GM19328 (cell line): ENCODE data around the gene SRSF6.
A peak's percentile ranks its signal among the peaks of the same experiment; 100 is the strongest.
"Not testable (repeated sequence)": the region's sequence is repeated elsewhere in the genome, so short reads cannot be mapped to it uniquely, and the experiment has no call there.

ENCODE experiments used
- ATAC-seq: cut with Tn5 transposase; IDR thresholded peaks from one replicate; pipeline ENCODE4 v1.9.1; 2021; ENCODE audit warnings: mild to moderate bottlenecking, moderate library complexity; ENCODE audit not compliant: unreplicated experiment

The SRSF6 gene

DNA sequence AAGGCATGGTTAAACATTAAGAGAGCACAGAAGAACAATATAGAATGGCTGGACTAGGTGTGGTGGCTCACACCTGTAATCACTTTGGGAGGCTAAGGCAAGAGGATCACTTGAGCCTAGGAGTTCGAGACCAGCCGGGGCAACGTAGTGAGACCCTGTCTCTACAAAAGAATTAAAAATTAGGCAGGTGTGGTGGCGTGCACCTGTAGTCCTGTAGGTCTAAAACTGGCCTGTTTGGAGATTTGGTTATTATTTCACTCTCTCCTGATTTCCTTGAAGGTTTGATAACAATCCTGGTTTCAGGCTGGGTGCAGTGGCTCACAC lies 15.6 kb downstream of the SRSF6 start:
- no peak for ATAC-seq

DNA sequence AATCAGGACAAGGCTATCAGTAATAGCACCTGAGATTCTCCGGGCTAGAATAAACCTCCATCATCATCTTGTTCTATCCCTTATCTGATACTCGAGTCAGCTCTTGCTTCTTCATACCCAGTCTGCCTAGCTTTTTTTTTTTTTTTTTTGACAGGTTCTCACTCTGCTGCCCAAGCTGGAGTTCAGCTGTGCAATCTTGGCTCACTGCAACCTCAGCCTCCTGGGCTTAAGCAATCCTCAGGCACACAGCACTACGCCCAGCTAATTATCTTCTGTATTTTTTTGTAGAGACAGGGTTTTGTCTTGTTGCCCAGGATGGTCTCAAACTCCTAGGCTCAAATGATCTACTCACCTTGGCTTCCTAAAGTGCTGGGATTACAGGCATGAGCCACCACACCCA lies 19.5 kb downstream of the SRSF6 start:
- no peak for ATAC-seq

- no peak for ATAC-seq
These were observed 19.9 kb downstream of the SRSF6 start for GRCh38 chr20:43477619-43478018.

GRCh38 chr20:43490038-43490437 lies 32.3 kb downstream of the SRSF6 start:
- ATAC-seq: no peak

GRCh38 chr20:43492101-43492500 lies 34.4 kb downstream of the SRSF6 start:
- peak; percentile 72 for ATAC-seq

DNA sequence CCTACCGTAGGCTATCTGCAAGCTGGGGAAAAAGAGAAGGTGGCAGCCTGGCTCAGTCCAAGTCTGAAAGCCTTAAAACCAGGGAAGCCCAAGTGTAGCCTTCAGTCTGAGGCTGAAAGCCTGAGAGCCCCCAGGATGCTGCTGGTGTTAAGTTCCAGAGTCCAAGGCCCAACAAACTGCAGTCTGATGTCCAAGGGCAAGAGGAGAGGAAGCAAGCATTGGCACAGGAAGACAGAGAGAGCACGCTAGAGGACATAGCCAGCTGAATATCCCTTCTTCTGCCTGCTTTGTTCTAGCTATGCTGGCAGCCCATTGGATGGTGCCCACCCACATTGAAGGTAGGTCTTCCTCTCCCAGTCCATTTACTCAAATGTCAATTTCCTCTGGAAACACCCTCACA lies 37.7 kb downstream of the SRSF6 start:
- ATAC-seq: no peak

DNA sequence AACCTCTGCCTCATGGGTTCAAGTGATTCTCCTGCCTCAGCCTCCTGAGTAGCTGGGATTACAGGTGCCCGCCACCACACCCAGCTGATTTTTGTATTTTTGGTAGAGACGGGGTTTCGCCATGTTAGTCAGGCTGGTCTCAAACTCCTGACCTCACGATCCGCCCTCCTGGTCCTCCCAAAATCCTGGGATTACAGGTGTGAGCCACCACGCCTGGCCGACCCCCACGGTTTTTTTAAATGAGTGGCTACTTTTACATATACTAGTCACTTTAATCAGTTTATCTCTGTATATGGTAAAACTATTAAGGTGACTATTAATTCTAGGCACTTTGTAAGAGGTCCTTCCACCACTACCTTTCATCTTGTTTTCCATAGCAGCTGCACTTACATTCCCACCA lies 44.3 kb downstream of the SRSF6 start:
- ATAC-seq: not testable (repeated sequence)

- ATAC-seq: no peak
These were observed 48.5 kb downstream of the SRSF6 start for GRCh38 chr20:43506238-43506637.

- no peak for ATAC-seq
These were observed 49.7 kb downstream of the SRSF6 start, which contains the start of gene L3MBTL1 for GRCh38 chr20:43507150-43508080. Gene L3MBTL1, plus strand, starts transcription at chr20:43507697. Its CDS starts 5,807 bp downstream, at chr20:43513504.

DNA sequence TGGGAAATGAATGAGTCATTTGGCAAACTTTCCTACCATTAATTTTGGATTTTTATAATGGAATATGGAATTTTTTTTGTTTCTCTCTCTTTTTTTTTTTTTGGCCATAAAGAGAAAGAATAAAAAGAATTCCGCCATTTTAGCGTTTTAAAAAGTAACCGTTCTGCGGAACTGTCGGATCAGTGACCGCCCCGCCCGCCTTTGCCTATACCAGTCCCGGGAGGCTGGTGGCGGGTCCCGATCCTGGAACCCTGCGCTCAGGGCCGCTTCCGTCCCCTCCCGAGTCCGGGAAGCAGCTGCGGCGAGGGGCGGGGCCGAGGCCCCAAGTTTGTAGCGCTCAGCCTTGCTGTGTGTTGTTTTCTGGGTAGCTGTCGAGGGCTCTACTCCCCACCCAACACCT lies 50.4 kb downstream of the SRSF6 start:
- no peak for ATAC-seq

DNA sequence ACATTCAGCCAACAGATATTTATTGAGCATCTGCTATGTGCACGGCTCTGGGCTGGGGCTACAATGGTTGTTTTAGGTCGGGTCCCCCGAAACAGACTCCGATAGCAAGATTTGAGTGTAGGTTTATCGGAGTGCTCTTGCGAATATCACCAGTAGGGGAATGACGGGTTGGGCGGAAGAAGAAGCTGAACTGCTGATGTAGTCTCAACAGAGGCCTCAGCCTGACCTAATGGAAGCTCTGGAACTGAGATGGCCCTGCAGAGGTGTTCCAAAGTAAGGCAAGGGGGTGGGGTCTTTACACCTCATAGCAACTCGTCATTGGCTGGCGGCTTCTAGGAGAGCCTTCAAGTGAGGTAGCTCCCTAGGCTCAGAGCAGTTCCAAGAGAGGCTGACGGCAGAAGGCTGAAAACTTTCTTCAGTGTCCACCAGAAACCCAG lies 50.9 kb downstream of the SRSF6 start:
- no peak for ATAC-seq

DNA sequence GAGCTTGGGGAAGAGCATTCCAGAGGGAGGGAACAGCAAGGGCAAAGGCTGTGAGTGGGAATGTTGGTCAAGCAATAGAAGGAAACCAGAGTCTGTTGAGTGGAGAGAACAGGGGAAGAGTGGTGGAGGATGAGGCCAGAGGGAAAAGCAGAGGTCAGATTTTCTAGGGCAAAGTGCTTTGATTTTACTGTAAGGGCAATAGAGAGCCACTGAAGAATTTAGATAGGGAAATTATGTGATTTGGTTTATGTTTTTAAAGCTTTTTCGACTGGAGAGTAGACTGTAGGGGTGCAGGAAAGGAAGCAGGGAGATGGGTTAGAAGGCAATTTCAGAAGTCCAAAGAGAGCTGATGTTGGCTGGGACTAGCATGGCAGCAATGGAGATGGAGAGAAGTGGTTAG lies 54.2 kb downstream of the SRSF6 start:
- no peak for ATAC-seq

DNA sequence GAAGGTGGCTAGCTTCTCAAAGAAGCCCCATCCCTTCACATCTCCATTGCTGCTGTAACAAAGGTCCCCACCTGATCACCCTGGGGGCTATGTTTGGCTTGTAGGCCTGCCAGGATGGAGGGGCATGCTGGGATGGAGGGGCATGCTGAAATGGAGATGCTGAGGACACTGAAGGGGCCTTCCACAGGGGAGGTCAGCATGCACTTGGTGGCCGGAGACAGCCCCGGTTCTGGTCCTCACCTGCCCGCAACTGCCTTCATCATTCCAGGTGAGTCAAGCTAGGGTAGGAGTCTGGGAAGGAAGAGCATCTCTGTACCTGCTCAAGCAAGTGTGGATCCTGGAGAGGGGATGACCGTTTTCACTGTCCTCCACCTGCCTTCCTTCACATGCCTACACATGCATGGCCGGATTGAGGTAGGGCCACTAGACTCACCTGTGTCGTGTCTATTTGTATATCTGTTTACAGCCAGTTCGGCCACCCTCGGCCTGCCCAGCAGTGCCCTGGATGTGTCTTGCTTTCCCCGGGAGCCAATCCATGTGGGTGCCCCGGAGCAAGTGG lies 55.8 kb downstream of the SRSF6 start:
- no peak for ATAC-seq
